Trophoblast cell (in vitro differentiated cells and primary cell): ENCODE data around the gene HDGFL2.

Experiments
- DNase-seq, 2 donors: peaks; one replicate each; pipeline ENCODE4 v3.0.0-alpha.2; 2016
- H2AFZ ChIP-seq: 2 replicates; pipeline ENCODE4 v1.6.1; 2013; ENCODE audit warnings: low read length, moderate library complexity, mild to moderate bottlenecking; ENCODE audit not compliant: insufficient read depth, poor library complexity
- H2AK5ac ChIP-seq: 2 replicates; pipeline ENCODE4 v1.6.1; 2013; ENCODE audit warnings: mild to moderate bottlenecking, low read length
- H2BK120ac ChIP-seq: 2 replicates; pipeline ENCODE4 v1.6.1; 2013; ENCODE audit warnings: low read length, mild to moderate bottlenecking, moderate library complexity; ENCODE audit not compliant: insufficient read depth, poor library complexity
- H2BK12ac ChIP-seq: 2 replicates; pipeline ENCODE4 v1.6.1; 2013; ENCODE audit warnings: mild to moderate bottlenecking, low read length, moderate library complexity
- H2BK5ac ChIP-seq: 2 replicates; pipeline ENCODE4 v1.6.1; 2013; ENCODE audit warnings: low read length, low read depth, moderate library complexity, mild to moderate bottlenecking; ENCODE audit not compliant: poor library complexity
- H3K14ac ChIP-seq: 2 replicates; pipeline ENCODE4 v1.6.1; 2013; ENCODE audit warnings: mild to moderate bottlenecking, low read length
- H3K18ac ChIP-seq: 2 replicates; pipeline ENCODE4 v1.6.1; 2013; ENCODE audit warnings: mild to moderate bottlenecking, low read length
- H3K23ac ChIP-seq: 2 replicates; pipeline ENCODE4 v1.6.1; 2013; ENCODE audit warnings: low read length
- H3K27ac ChIP-seq: 2 replicates; pipeline ENCODE4 v1.5.1; 2013; ENCODE audit warnings: low read depth, mild to moderate bottlenecking, inconsistent platforms, low read length, moderate library complexity
- H3K27me3 ChIP-seq: 2 replicates; pipeline ENCODE4 v1.6.1; 2013; ENCODE audit warnings: inconsistent platforms, mild to moderate bottlenecking, low read length, moderate library complexity; ENCODE audit not compliant: insufficient read depth
- H3K36me3 ChIP-seq, 2 experiments: 1 replicate in 1 of 2; 2 replicates in 1 of 2; pipeline ENCODE4 v1.6.1; 2013; ENCODE audit warnings: low read length in 2 of 2, mild to moderate bottlenecking in 2 of 2, moderate library complexity in 1 of 2; ENCODE audit not compliant: insufficient read depth in 2 of 2, control insufficient read depth in 1 of 2
- H3K4ac ChIP-seq: 2 replicates; pipeline ENCODE4 v1.6.1; 2013; ENCODE audit warnings: low read depth, mild to moderate bottlenecking, low read length, moderate library complexity
- H3K4me1 ChIP-seq, 2 experiments: 1 replicate in 1 of 2; 2 replicates in 1 of 2; pipeline ENCODE4 v1.6.1; 2013; ENCODE audit warnings: low read length in 2 of 2, mild to moderate bottlenecking in 2 of 2, moderate library complexity in 1 of 2; ENCODE audit not compliant: insufficient read depth in 2 of 2, control insufficient read depth in 1 of 2
- H3K4me2 ChIP-seq: 2 replicates; pipeline ENCODE4 v1.6.1; 2013; ENCODE audit warnings: inconsistent platforms, mild to moderate bottlenecking, low read length, moderate library complexity
- H3K4me3 ChIP-seq: 2 replicates; pipeline ENCODE4 v1.5.1; 2013; ENCODE audit warnings: mild to moderate bottlenecking, low read depth, low read length, inconsistent platforms
- H3K79me1 ChIP-seq: one replicate; pipeline ENCODE4 v1.6.1; 2013; ENCODE audit warnings: low read length
- H3K79me2 ChIP-seq: 2 replicates; pipeline ENCODE4 v1.6.1; 2013; ENCODE audit warnings: low read length, mild to moderate bottlenecking; ENCODE audit not compliant: control insufficient read depth, insufficient read depth, poor library complexity
- H3K9ac ChIP-seq: 2 replicates; pipeline ENCODE4 v1.6.1; 2013; ENCODE audit warnings: mild to moderate bottlenecking, low read length
- H3K9me3 ChIP-seq: 2 replicates; pipeline ENCODE4 v1.6.1; 2013; ENCODE audit warnings: low read depth, mild to moderate bottlenecking, control low read depth, inconsistent platforms, low read length; ENCODE audit not compliant: insufficient read depth
- H4K12ac ChIP-seq: 2 replicates; pipeline ENCODE4 v1.6.1; 2013; ENCODE audit warnings: low read depth, mild to moderate bottlenecking, low read length, moderate library complexity
- H4K8ac ChIP-seq: 2 replicates; pipeline ENCODE4 v1.6.1; 2013; ENCODE audit warnings: low read depth, mild to moderate bottlenecking, low read length, moderate library complexity
- H4K91ac ChIP-seq: one replicate; pipeline ENCODE4 v1.6.1; 2013; ENCODE audit warnings: low read depth, mild to moderate bottlenecking, low read length, moderate library complexity
- WGBS: extraction: QIAGEN DNeasy Blood & Tissue Kit; methylation state at CpG from one replicate; pipeline ENCODE4 v1.1.7; 2013; ENCODE audit warnings: missing lambda C conversion rate; ENCODE audit not compliant: insufficient read length, insufficient coverage; ENCODE audit errors: extremely low coverage; 5-methylcytosine and 5-hydroxymethylcytosine counted together

Gene HDGFL2

DNA sequence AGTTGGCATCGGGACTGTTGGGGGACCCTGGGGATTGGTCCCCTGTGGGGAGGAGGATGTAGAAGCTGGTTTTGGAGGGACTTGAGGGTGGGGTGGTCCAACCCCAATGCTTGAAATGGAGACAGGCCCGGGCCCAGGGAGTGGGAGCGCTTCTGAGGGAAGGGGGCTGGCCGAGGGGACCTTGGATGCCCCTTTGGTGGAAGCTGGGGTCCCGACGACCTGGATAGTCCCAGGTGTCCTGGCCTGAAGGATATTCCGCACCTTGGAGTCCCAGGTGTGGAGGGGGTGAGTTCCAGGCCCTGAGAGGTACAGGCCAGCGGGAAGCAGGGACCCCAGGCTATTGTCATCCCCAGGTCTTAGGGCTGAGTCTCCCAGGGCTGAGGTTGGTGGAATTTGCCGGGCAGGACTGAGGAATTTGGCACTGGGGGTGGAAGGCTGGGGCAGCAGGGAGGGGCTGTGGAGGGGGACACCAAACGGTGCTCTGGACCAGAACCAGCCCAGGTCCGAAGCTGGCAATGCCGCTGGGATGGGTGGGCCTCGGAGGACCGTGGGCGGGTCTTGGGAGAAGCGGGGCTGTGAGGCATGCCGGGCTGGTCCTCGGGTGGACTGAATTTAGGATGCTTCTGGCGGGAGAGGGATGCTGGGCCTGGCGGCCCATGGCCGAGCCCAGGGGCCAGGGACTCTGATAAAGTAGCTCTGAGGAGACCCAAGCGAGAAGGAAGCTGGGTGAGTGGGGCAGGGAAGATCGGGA, 1.8 kb downstream of the HDGFL2 start:
- Histone ChIP-seq H2AFZ (peak overlapping the region; percentile 44), H3K79me1 (peaks cover 7% of the 10 kb centered on the region), H2AK5ac (no peak overlapping the region), H3K36me3 (peaks cover 21 to 30% of the 10 kb centered on the region in 2 experiments), H4K12ac (peak overlapping the region; percentile 22), H3K4me2 (peak overlapping the region; percentile 80), H3K9ac (no peak overlapping the region), H3K4ac (peak overlapping the region; percentile 88), H3K4me3 (peak overlapping the region; percentile 49), H3K27me3 (no peaks in the 10 kb centered on the region), H3K79me2 (peaks cover 19% of the 10 kb centered on the region), H3K9me3 (peaks cover 2% of the 10 kb centered on the region), H3K23ac (no peak overlapping the region), H3K4me1 (peaks cover 13 to 20% of the 10 kb centered on the region in 2 experiments), H4K91ac (peak overlapping the region; percentile 15), H3K27ac (no peak overlapping the region), H2BK5ac (no peak overlapping the region), H2BK12ac (no peak overlapping the region), H3K18ac (no peak overlapping the region), H4K8ac (peak overlapping the region; percentile 56), H3K14ac (no peak overlapping the region), H2BK120ac (no peak overlapping the region)
- no peak for DNase-seq
- WGBS = no CpG with 5 or more reads among the region's 23 CpGs

DNA sequence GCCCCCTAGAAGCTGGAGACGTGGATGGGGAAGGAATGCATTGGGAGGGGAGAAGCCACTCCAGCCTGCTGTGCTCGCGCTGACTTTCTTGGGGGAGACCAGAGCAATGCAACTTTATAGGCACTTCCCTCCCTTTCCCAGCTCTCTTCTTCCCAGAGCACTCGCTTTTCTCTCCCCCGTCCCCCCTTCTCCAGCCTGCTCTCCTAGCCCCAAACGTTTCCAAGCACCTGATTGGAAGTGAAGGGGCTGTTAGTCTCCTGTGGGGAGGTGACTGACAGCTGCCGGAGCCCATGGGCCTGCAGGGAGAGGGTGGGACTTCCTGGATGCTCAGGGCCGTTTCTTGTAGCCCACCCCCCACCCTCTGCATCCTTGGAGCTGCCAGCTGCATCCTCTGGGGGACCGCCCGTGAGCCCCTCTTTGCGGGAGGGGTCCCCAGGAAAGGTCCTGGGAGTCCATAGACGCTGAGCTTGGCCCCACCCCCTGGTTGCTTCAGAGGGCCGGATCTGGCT, 2.5 kb downstream of the HDGFL2 start:
- peak overlapping the region; percentile 56 for H4K8ac ChIP-seq
- peak in 1 of 2 donors; percentile 5 for DNase-seq
- H2BK12ac ChIP-seq = no peak overlapping the region
- peaks cover 19% of the 10 kb centered on the region for H3K79me2 ChIP-seq
- H3K27me3 ChIP-seq = no peaks in the 10 kb centered on the region
- no peak overlapping the region for H2AK5ac ChIP-seq
- WGBS = no CpG with 5 or more reads among the region's 13 CpGs
- H3K9ac ChIP-seq = no peak overlapping the region
- H3K4ac ChIP-seq = no peak overlapping the region
- no peak overlapping the region for H3K18ac ChIP-seq
- no peak overlapping the region for H3K14ac ChIP-seq
- H2BK5ac ChIP-seq = no peak overlapping the region
- H4K91ac ChIP-seq = no peak overlapping the region
- peak overlapping the region; percentile 80 for H3K4me2 ChIP-seq
- peaks cover 7% of the 10 kb centered on the region for H3K79me1 ChIP-seq
- peak overlapping the region; percentile 22 for H4K12ac ChIP-seq
- H3K9me3 ChIP-seq = peaks cover 2% of the 10 kb centered on the region
- H3K36me3 ChIP-seq = peaks cover 25 to 31% of the 10 kb centered on the region in 2 experiments
- peaks cover 13 to 20% of the 10 kb centered on the region in 2 experiments for H3K4me1 ChIP-seq
- no peak overlapping the region for H3K27ac ChIP-seq
- H3K23ac ChIP-seq = no peak overlapping the region
- peak overlapping the region; percentile 49 for H3K4me3 ChIP-seq
- H2BK120ac ChIP-seq = no peak overlapping the region
- H2AFZ ChIP-seq = peak overlapping the region; percentile 44

GRCh38 chr19:4477034-4477801, 5.1 kb downstream of the HDGFL2 start:
- Histone ChIP-seq H4K8ac (no peak overlapping the region), H3K9ac (no peak overlapping the region), H3K27ac (no peak overlapping the region), H3K4me2 (no peak overlapping the region), H3K18ac (no peak overlapping the region), H3K79me1 (peaks cover 3% of the 10 kb centered on the region), H2AFZ (no peak overlapping the region), H4K12ac (no peak overlapping the region), H2BK120ac (no peak overlapping the region), H3K4ac (no peak overlapping the region), H3K14ac (no peak overlapping the region), H3K27me3 (no peaks in the 10 kb centered on the region), H3K4me3 (no peak overlapping the region), H3K79me2 (peaks cover 18% of the 10 kb centered on the region), H3K23ac (no peak overlapping the region), H4K91ac (no peak overlapping the region), H3K36me3 (peaks cover 36 to 37% of the 10 kb centered on the region in 2 experiments), H3K4me1 (peaks cover 13 to 18% of the 10 kb centered on the region in 2 experiments), H2BK5ac (no peak overlapping the region), H3K9me3 (peaks cover 2% of the 10 kb centered on the region), H2BK12ac (no peak overlapping the region), H2AK5ac (no peak overlapping the region)
- WGBS = no CpG with 5 or more reads among the region's 16 CpGs
- no peak for DNase-seq

DNA sequence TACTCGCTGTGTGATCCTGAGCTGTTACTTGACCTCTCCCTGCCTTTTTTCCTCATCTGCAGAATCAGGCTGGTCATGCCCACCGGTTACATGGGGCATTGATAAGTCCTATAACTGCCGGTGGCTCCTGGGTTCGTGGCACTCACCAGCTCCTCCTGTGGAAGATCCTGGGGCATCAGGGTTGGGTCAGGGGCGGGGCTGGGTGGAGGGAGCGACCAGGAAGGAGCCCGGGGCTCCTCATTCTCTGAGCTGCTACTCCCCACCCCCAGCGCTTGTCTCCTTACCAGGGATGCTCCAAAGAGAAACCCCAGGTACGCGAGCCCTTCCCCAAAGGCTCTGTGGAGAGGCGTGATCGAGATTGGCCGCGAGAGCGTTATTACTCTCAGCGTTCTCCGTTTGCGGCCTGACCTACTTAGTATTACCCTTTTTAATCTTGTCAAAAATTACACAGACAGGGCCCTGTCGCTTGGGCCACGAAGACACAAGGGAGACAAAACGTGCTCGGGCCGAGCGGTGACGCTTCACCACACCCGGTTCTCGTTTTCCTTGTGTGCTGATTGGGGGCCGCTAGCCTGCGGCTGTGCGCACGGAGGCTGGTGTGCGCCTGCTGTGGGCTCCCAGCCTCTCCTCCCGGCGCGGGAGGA, 10.7 kb downstream of the HDGFL2 start:
- WGBS = no CpG with 5 or more reads among the region's 35 CpGs
- no peak overlapping the region for H4K91ac ChIP-seq
- H3K4me3 ChIP-seq = no peak overlapping the region
- no peak for DNase-seq
- no peak overlapping the region for H3K14ac ChIP-seq
- no peak overlapping the region for H3K27ac ChIP-seq
- peaks cover 4% of the 10 kb centered on the region for H3K9me3 ChIP-seq
- no peak overlapping the region for H2BK5ac ChIP-seq
- no peak overlapping the region for H2AFZ ChIP-seq
- no peak overlapping the region for H2BK120ac ChIP-seq
- H2AK5ac ChIP-seq = no peak overlapping the region
- no peaks in the 10 kb centered on the region for H3K79me1 ChIP-seq
- no peaks in the 10 kb centered on the region for H3K4me1 ChIP-seq
- H3K4me2 ChIP-seq = no peak overlapping the region
- H3K27me3 ChIP-seq = no peaks in the 10 kb centered on the region
- H4K8ac ChIP-seq = no peak overlapping the region
- H3K23ac ChIP-seq = no peak overlapping the region
- H3K79me2 ChIP-seq = no peaks in the 10 kb centered on the region
- H3K18ac ChIP-seq = no peak overlapping the region
- no peak overlapping the region for H3K4ac ChIP-seq
- no peak overlapping the region for H3K9ac ChIP-seq
- peaks cover 42 to 46% of the 10 kb centered on the region in 2 experiments for H3K36me3 ChIP-seq
- H4K12ac ChIP-seq = no peak overlapping the region
- H2BK12ac ChIP-seq = no peak overlapping the region
